HEK293 (cell line): ENCODE measurements around the gene REV3L.

ENCODE experiments used
- AEBP2 ChIP-seq: fragments of 450-650 bp; formaldehyde crosslinking; IDR thresholded peaks from 2 replicates; pipeline ENCODE4 v1.5.1; 2016; ENCODE audit warnings: missing biosample characterization, missing genetic modification characterization, borderline replicate concordance
- BCL11A ChIP-seq: fragments of 450-650 bp; formaldehyde crosslinking; IDR thresholded peaks from 2 replicates; pipeline ENCODE4 v1.5.1; 2016; ENCODE audit warnings: low read depth, missing biosample characterization, missing genetic modification characterization
- ELK4 ChIP-seq: IDR thresholded peaks from 2 replicates; pipeline ENCODE4 v1.6.1; 2011; ENCODE audit warnings: mild to moderate bottlenecking, low read depth, low read length, borderline replicate concordance
- GLI2 ChIP-seq: fragments of 450-650 bp; formaldehyde crosslinking; IDR thresholded peaks from 2 replicates; pipeline ENCODE4; 2017; ENCODE audit warnings: missing biosample characterization, missing genetic modification characterization, low read depth, borderline replicate concordance
- HOXA7 ChIP-seq: sonication (generic); formaldehyde crosslinking; IDR thresholded peaks from 2 replicates; pipeline ENCODE4 v1.8.1; 2022; ENCODE audit warnings: missing genetic modification reagents, borderline replicate concordance
- INSM2 ChIP-seq: fragments of 450-650 bp; formaldehyde crosslinking; IDR thresholded peaks from 2 replicates; pipeline ENCODE4 v1.5.1; 2016; ENCODE audit warnings: missing biosample characterization, missing genetic modification characterization
- KLF8 ChIP-seq: fragments of 450-650 bp; formaldehyde crosslinking; IDR thresholded peaks from 2 replicates; pipeline ENCODE4 v1.5.1; 2016; ENCODE audit warnings: missing biosample characterization, missing genetic modification characterization
- KLF9 ChIP-seq: fragments of 450-650 bp; formaldehyde crosslinking; IDR thresholded peaks from 2 replicates; pipeline ENCODE4 v1.5.1; 2016; ENCODE audit warnings: missing biosample characterization, missing genetic modification characterization, low read depth
- PATZ1 ChIP-seq: fragments of 450-650 bp; formaldehyde crosslinking; IDR thresholded peaks from 2 replicates; pipeline ENCODE4 v1.5.1; 2016; ENCODE audit warnings: missing biosample characterization, missing genetic modification characterization
- SCRT1 ChIP-seq: fragments of 450-650 bp; formaldehyde crosslinking; IDR thresholded peaks from 2 replicates; pipeline ENCODE4 v1.5.1; 2016; ENCODE audit warnings: missing biosample characterization, missing genetic modification characterization, borderline replicate concordance
- TCF7L2 ChIP-seq: IDR thresholded peaks from 2 replicates; pipeline ENCODE4 v1.6.1; 2011; ENCODE audit warnings: low read depth, mild to moderate bottlenecking, inconsistent platforms, low read length, moderate library complexity, borderline replicate concordance
- TSHZ1 ChIP-seq: fragments of 450-650 bp; formaldehyde crosslinking; IDR thresholded peaks from 2 replicates; pipeline ENCODE4 v1.5.1; 2016; ENCODE audit warnings: missing biosample characterization, missing genetic modification characterization, borderline replicate concordance
- ZBTB20 ChIP-seq: fragments of 450-650 bp; formaldehyde crosslinking; IDR thresholded peaks from 2 replicates; pipeline ENCODE4 v1.5.1; 2016; ENCODE audit warnings: missing biosample characterization, missing genetic modification characterization
- ZEB2 ChIP-seq: fragments of 450-650 bp; formaldehyde crosslinking; IDR thresholded peaks from 2 replicates; pipeline ENCODE4 v1.5.1; 2016; ENCODE audit warnings: missing biosample characterization, missing genetic modification characterization
- ZNF114 ChIP-seq: fragments of 450-650 bp; formaldehyde crosslinking; IDR thresholded peaks from 2 replicates; pipeline ENCODE4 v1.5.0; 2017; ENCODE audit warnings: missing biosample characterization, missing genetic modification characterization
- ZNF157 ChIP-seq: fragments of 450-650 bp; formaldehyde crosslinking; IDR thresholded peaks from 2 replicates; pipeline ENCODE4 v1.5.1; 2016; ENCODE audit warnings: missing biosample characterization, missing genetic modification characterization
- ZNF184 ChIP-seq: fragments of 450-650 bp; IDR thresholded peaks from 2 replicates; pipeline ENCODE4 v1.5.1; 2018; ENCODE audit warnings: missing biosample characterization, mild to moderate bottlenecking, missing genetic modification characterization
- ZNF239 ChIP-seq: fragments of 450-650 bp; formaldehyde crosslinking; IDR thresholded peaks from 2 replicates; pipeline ENCODE4 v1.5.1; 2016; ENCODE audit warnings: missing biosample characterization, missing genetic modification characterization
- ZNF266 ChIP-seq: fragments of 450-650 bp; formaldehyde crosslinking; IDR thresholded peaks from 2 replicates; pipeline ENCODE4 v1.5.1; 2016; ENCODE audit warnings: missing biosample characterization, missing genetic modification characterization, low read depth
- ZNF302 ChIP-seq: fragments of 450-650 bp; formaldehyde crosslinking; IDR thresholded peaks from 2 replicates; pipeline ENCODE4 v1.5.1; 2016; ENCODE audit warnings: missing biosample characterization, missing genetic modification characterization, low read depth
- ZNF350 ChIP-seq: fragments of 450-650 bp; formaldehyde crosslinking; IDR thresholded peaks from 2 replicates; pipeline ENCODE4 v1.5.0; 2017; ENCODE audit warnings: missing biosample characterization, mild to moderate bottlenecking, missing genetic modification characterization
- ZNF354C ChIP-seq: fragments of 450-650 bp; formaldehyde crosslinking; IDR thresholded peaks from 2 replicates; pipeline ENCODE4 v1.5.1; 2016; ENCODE audit warnings: missing biosample characterization, missing genetic modification characterization, low read depth, borderline replicate concordance
- ZNF366 ChIP-seq: fragments of 450-650 bp; formaldehyde crosslinking; conservative IDR thresholded peaks from 2 replicates; pipeline ENCODE4 v1.5.1; 2016; ENCODE audit warnings: missing biosample characterization, missing genetic modification characterization
- ZNF404 ChIP-seq: fragments of 450-650 bp; formaldehyde crosslinking; IDR thresholded peaks from 2 replicates; pipeline ENCODE4 v1.5.1; 2017; ENCODE audit warnings: missing biosample characterization, missing genetic modification characterization
- ZNF513 ChIP-seq: fragments of 450-650 bp; IDR thresholded peaks from 2 replicates; pipeline ENCODE4 v1.5.1; 2018; ENCODE audit warnings: missing biosample characterization, missing genetic modification characterization
- ZNF529 ChIP-seq: fragments of 450-650 bp; formaldehyde crosslinking; IDR thresholded peaks from 2 replicates; pipeline ENCODE4 v1.5.1; 2017; ENCODE audit warnings: missing genetic modification characterization, missing biosample characterization; ENCODE audit not compliant: insufficient replicate concordance
- ZNF530 ChIP-seq: fragments of 450-650 bp; formaldehyde crosslinking; IDR thresholded peaks from 2 replicates; pipeline ENCODE4 v1.5.1; 2016; ENCODE audit warnings: low read depth, missing biosample characterization, missing genetic modification characterization
- ZNF555 ChIP-seq: fragments of 450-650 bp; formaldehyde crosslinking; conservative IDR thresholded peaks from 2 replicates; pipeline ENCODE4 v1.5.1; 2017; ENCODE audit warnings: missing biosample characterization, mild to moderate bottlenecking, missing genetic modification characterization, inconsistent platforms
- ZNF558 ChIP-seq: fragments of 450-650 bp; formaldehyde crosslinking; IDR thresholded peaks from 2 replicates; pipeline ENCODE4 v1.5.1; 2016; ENCODE audit warnings: missing biosample characterization, missing genetic modification characterization
- ZNF792 ChIP-seq: fragments of 450-650 bp; formaldehyde crosslinking; IDR thresholded peaks from 2 replicates; pipeline ENCODE4 v1.5.1; 2016; ENCODE audit warnings: missing biosample characterization, missing genetic modification characterization

Gene REV3L

GRCh38 chr6:111477481-111477938 lies 5.5 kb downstream of the REV3L start (continued):
- TF ChIP-seq KLF8 (tag by site-specific recombination) (no peak; the same call in 1 of the 2 replicates), ZNF366 (tag by site-specific recombination) (peak; percentile 56), ELK4 (no peak), ZNF354C (tag by site-specific recombination) (no peak), ZNF792 (tag by site-specific recombination) (no peak), GLI2 (no peak), ZNF530 (tag by site-specific recombination) (0 out of 2 replicates have a peak, but pooled peaks have one; percentile 78), ZNF529 (tag by site-specific recombination) (no peak), TSHZ1 (tag by site-specific recombination) (no peak), ZNF555 (tag by site-specific recombination) (no peak), PATZ1 (tag by site-specific recombination) (no peak), TCF7L2 (no peak), INSM2 (tag by site-specific recombination) (no peak), ZNF558 (tag by site-specific recombination) (no peak), AEBP2 (tag by site-specific recombination) (no peak), SCRT1 (tag by site-specific recombination) (no peak), ZNF114 (tag by site-specific recombination) (no peak), ZNF184 (tag by site-specific recombination) (no peak), ZBTB20 (peak; percentile 17; the same call in 1 of the 2 replicates), ZNF350 (tag by site-specific recombination) (no peak), BCL11A (tag by site-specific recombination) (no peak), ZNF239 (tag by site-specific recombination) (no peak), ZNF404 (tag by site-specific recombination) (no peak), ZNF302 (tag by site-specific recombination) (no peak), ZNF266 (tag by site-specific recombination) (no peak), HOXA7 (CRISPR knock-in tag) (no peak), ZNF157 (tag by site-specific recombination) (no peak), ZNF513 (tag by site-specific recombination) (no peak), KLF9 (no peak), ZEB2 (tag by site-specific recombination) (peak; percentile 44; the same call in 1 of the 2 replicates)
